ENCODE measurements around the gene CCDC40.
A peak's percentile ranks its signal among the peaks of the same experiment; 100 is the strongest.
"Not testable (repeated sequence)": the region's sequence is repeated elsewhere in the genome, so short reads cannot be mapped to it uniquely, and the experiment has no call there.

CCDC40 gene

DNA sequence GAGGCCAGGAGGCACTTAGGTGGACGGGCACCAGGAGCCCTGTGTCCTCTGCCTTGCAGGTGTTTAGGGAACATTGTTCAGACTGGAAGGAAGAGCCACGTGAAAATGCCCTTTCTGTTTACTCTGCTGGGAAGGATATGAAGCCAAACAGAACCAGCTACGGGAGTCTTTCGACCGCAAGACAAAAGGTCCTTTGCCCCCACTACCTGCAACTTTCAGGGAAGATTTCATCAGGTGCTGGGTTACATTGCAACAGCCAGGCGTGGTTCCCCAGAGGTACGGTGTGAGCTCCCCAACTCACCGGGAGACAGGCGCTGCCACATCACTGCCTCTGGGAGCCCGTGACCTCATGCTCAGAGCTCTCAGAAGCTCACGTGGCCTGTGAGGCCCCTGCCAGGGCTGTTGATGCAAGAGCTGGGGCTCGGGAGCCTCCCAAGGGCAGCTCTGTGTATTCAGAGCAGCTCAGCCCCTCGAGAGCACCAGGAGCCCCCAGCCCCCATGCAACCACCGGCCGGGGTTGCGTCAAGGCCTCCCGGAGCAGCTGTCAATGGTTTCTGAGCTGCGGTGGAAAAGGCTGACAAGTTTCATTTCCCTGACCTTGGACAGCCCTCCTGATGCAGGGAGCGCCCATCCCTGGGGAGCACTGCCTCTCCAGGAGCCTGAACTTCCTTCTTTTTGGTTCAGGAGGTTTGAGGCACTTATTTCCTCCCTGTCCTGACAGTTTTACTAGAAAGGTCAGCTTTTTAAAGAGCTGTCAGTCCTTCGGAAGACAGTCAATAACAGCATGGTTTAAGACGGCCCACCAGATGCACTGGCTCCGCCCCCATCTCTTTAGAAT lies 42.8 kb upstream of the CCDC40 start:
- H3K4me3 ChIP-seq (ENCODE audit: low read depth, low read length), result no peak overlapping the region
- peak; percentile 63 for DNase-seq (ENCODE audit: low read depth, low spot score)
- POLR2A ChIA-PET, result interaction anchor here (0.6 to 1.8 kb wide), 2 partner anchors 11 to 155 kb away, joined by 3 to 10 read pairs; partner anchors contain the start of gene CBX4
- CTCF ChIA-PET, result interaction anchor here (1.0 to 4.6 kb wide), 13 partner anchors 7 to 251 kb away, joined by 3 to 128 read pairs (median 5); no protein-coding TSS in a partner anchor
- TF ChIP-seq, protein P1, sequence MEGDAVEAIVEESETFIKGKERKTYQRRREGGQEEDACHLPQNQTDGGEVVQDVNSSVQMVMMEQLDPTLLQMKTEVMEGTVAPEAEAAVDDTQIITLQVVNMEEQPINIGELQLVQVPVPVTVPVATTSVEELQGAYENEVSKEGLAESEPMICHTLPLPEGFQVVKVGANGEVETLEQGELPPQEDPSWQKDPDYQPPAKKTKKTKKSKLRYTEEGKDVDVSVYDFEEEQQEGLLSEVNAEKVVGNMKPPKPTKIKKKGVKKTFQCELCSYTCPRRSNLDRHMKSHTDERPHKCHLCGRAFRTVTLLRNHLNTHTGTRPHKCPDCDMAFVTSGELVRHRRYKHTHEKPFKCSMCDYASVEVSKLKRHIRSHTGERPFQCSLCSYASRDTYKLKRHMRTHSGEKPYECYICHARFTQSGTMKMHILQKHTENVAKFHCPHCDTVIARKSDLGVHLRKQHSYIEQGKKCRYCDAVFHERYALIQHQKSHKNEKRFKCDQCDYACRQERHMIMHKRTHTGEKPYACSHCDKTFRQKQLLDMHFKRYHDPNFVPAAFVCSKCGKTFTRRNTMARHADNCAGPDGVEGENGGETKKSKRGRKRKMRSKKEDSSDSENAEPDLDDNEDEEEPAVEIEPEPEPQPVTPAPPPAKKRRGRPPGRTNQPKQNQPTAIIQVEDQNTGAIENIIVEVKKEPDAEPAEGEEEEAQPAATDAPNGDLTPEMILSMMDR (IDR thresholded peaks at IDR 0.05; ENCODE audit: insufficient read depth, low read length, missing control alignments), result no peak

DNA sequence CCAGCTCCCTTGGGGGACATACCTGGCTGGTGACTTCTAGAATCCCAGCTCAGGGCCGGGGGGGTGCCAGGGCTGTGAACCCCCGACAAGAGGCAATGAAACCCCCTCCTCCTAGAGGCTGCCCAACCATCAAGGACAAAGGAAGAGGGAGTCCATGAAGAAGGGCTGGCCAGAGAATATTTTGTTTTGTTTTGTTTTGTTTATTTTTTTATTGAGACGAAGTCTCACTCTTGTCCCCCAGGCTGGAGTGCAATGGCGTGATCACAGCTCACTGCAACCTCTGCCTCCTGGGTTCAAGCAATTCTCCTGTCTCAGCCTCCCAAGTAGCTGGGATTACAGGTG lies 42.2 kb upstream of the CCDC40 start:
- DNase-seq (ENCODE audit: low read depth, low spot score); H3K4me3 ChIP-seq (ENCODE audit: low read depth, low read length): not testable (repeated sequence)
- ChIA-PET CTCF (interaction anchor here (1.0 to 4.6 kb wide), 10 partner anchors 12 to 252 kb away, joined by 3 to 128 read pairs (median 5); partner anchors contain the start of gene GAA), POLR2A (interaction anchor here (0.6 to 1.8 kb wide), 3 partner anchors 10 to 250 kb away, joined by 3 to 10 read pairs (median 3); partner anchors contain the start of gene CBX4)

DNA sequence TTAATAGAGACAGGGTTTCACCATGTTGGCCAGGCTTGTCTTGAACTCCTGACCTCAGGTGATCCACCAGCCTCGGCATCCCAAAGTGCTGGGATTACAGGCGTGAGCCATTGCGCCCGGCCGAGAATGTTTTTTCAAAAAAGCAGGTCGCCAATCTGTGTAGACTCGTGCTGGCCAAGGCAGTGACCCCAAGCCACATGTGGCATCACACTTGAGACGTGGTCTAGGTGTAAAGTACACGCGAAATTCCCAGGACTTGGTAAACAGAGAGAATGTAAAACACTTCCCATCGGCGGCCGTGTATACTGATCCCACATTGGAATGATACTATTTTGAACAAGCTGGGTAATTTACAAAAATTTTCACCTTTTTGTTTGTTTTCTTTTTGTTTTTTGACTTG lies 41.8 kb upstream of the CCDC40 start:
- TF ChIP-seq, protein P1 (IDR thresholded peaks at IDR 0.05; ENCODE audit: insufficient read depth, low read length, missing control alignments), result no peak
- DNase-seq (ENCODE audit: low read depth, low spot score), result no peak
- CTCF ChIA-PET, result interaction anchor here (1.0 to 4.6 kb wide), 9 partner anchors 11 to 252 kb away, joined by 3 to 128 read pairs (median 5); partner anchors contain the start of gene GAA
- H3K4me3 ChIP-seq (ENCODE audit: low read depth, low read length), result no peak overlapping the region
- POLR2A ChIA-PET, result interaction anchor here (0.6 to 0.7 kb wide), 2 partner anchors 229 to 250 kb away, joined by 3 to 4 read pairs; no protein-coding TSS in a partner anchor

DNA sequence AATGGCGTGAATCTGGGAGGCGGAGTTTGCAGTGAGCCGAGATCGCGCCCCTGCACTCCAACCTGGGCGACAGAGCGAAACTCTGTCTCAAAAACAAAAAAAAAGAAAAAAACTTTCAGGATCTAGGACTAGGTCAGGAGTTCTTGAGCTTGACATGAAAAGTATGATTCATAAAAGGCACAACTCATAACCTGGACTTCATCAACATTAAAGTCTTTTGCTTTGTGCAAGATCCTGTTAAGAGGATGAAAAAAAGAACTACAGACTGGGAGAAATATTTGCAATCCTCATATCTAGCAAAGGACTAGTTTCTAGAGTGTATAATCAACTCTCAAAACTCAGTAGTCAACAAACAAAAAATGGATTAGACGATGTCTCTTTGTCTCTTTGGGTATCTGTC lies 40.7 kb upstream of the CCDC40 start:
- DNase-seq (ENCODE audit: low read depth, low spot score), result no peak
- CTCF ChIA-PET, result interaction anchor here (1.0 to 4.6 kb wide), 4 partner anchors 10 to 253 kb away, joined by 3 to 128 read pairs (median 15); partner anchors contain the start of genes CBX8 and GAA
- POLR2A ChIA-PET, result no interaction called here
- TF ChIP-seq, protein P1 (IDR thresholded peaks at IDR 0.05; ENCODE audit: insufficient read depth, low read length, missing control alignments), result no peak
- no peak overlapping the region for H3K4me3 ChIP-seq (ENCODE audit: low read depth, low read length)

DNA sequence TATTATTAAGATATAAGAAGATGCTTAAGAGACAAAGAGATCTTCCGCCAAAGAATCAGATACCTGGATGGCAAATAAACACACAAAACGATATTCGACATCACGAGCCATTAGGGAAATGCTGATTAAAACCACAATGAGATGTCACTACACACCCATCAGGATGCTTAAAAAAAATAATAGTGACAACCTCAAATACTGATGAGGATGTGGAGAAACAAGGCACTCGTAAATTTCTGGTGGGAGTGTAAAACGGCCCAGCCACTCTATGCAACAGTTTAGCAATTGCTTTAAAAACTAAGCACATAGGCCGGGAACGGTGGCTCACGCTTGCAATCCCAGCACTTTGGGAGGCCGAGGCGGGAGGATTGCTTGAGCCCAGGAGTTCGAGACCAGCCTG lies 40.2 kb upstream of the CCDC40 start:
- no peak overlapping the region for H3K4me3 ChIP-seq (ENCODE audit: low read depth, low read length)
- POLR2A ChIA-PET, result no interaction called here
- no peak for DNase-seq (ENCODE audit: low read depth, low spot score)
- TF ChIP-seq, protein P1 (IDR thresholded peaks at IDR 0.05; ENCODE audit: insufficient read depth, low read length, missing control alignments), result no peak
- CTCF ChIA-PET, result interaction anchor here (1.0 to 4.6 kb wide), 4 partner anchors 10 to 199 kb away, joined by 3 to 128 read pairs (median 34); partner anchors contain the start of genes CBX8 and GAA

DNA sequence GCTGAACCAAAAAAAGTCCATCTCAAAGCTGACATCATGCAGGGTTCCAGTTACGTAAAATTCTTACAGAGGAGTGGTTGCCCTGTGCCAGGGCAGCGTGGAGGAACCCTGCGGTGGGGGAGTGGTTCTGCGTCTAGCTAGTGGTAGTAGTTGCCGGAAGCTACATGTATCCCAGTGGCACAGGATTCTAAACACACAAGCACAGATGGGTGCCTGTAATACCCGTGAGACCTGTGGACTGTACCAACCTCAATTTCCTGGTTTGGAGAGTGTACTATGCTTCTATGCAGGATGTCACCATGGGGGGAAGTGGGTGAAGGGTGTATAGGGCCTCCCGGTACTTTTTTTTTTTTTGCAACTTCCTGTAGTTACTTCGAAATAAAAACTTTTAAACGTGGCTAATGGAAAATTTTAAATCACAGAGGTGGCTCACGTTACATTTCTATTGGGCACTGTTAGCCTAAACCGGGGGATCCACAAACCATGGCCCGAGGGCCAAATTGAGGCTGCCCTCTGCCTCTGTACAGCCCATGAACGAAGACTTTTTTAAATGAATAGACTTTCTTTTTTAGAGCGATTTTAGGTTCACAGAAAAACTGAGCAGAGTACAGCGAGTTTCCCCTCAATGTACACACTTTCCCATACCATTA lies 39.3 kb upstream of the CCDC40 start:
- ChIA-PET CTCF (interaction anchor here (4.4 kb wide), 1 partner anchor 10 kb away, joined by 64 read pairs; no protein-coding TSS in a partner anchor), POLR2A (no interaction called here)
- DNase-seq (ENCODE audit: low read depth, low spot score), result no peak
- TF ChIP-seq, protein P1 (IDR thresholded peaks at IDR 0.05; ENCODE audit: insufficient read depth, low read length, missing control alignments), result no peak
- no peak overlapping the region for H3K4me3 ChIP-seq (ENCODE audit: low read depth, low read length)

All from AG04449 (cell line).